Esophagus (tissue), 2 donors: ENCODE results near the gene CEACAM3. TPM values are rescaled to one million over a fixed set of nuclear protein-coding genes. Genes with fewer than 3 reads are reported as not detected.

Experiments used
- H3K27ac ChIP-seq, 2 donors: one replicate each; pipeline ENCODE4 v1.5.1; 2013; ENCODE audit warnings: low read depth in 2 of 2, mild to moderate bottlenecking in 2 of 2, inconsistent platforms in 1 of 2, low read length in 1 of 2, moderate library complexity in 1 of 2
- H3K27me3 ChIP-seq, 2 donors: one replicate each; pipeline ENCODE4 v1.6.1; 2013; ENCODE audit warnings: low read length in 2 of 2, control low read depth in 1 of 2, mild to moderate bottlenecking in 1 of 2; ENCODE audit not compliant: insufficient read depth in 2 of 2, control insufficient read depth in 1 of 2
- H3K36me3 ChIP-seq, 2 donors: one replicate each; pipeline ENCODE4 v1.6.1; 2013; ENCODE audit warnings: low read length in 1 of 2; ENCODE audit not compliant: control insufficient read depth in 2 of 2, insufficient read depth in 2 of 2
- H3K4me1 ChIP-seq, 2 donors: one replicate each; pipeline ENCODE4 v1.6.1; 2013; ENCODE audit warnings: low read length in 1 of 2; ENCODE audit not compliant: control insufficient read depth in 2 of 2, insufficient read depth in 2 of 2
- H3K4me3 ChIP-seq, 2 donors: one replicate each; pipeline ENCODE4 v1.5.1; 2013; ENCODE audit warnings: low read length in 2 of 2, mild to moderate bottlenecking in 2 of 2, low read depth in 1 of 2, moderate library complexity in 1 of 2
- H3K9me3 ChIP-seq, 2 donors: one replicate each; pipeline ENCODE4 v1.6.1; 2013; ENCODE audit warnings: mild to moderate bottlenecking in 2 of 2, low read depth in 1 of 2, low read length in 1 of 2, moderate library complexity in 1 of 2; ENCODE audit not compliant: control insufficient read depth in 2 of 2, insufficient read depth in 1 of 2
- WGBS, 2 donors: extraction: QIAGEN DNeasy Blood & Tissue Kit; methylation state at CpG; one replicate each; pipeline ENCODE4 v1.1.7; 2013; 5-methylcytosine and 5-hydroxymethylcytosine counted together
- polyA plus RNA-seq, 2 donors: library from polyadenylated mRNA; stranded (reverse); fragments of 200-250 nt; gene quantifications; one replicate each; pipeline ENCODE4 v1.2.3, GENCODE V29; 2013
- donor health status: healthy with polysubstance abuse.
- donor health status: Bipolar disorder and iron deficiency.

Gene CEACAM3
- polyA plus RNA-seq, 2 donors: 0.76 to 3.1 TPM

DNA sequence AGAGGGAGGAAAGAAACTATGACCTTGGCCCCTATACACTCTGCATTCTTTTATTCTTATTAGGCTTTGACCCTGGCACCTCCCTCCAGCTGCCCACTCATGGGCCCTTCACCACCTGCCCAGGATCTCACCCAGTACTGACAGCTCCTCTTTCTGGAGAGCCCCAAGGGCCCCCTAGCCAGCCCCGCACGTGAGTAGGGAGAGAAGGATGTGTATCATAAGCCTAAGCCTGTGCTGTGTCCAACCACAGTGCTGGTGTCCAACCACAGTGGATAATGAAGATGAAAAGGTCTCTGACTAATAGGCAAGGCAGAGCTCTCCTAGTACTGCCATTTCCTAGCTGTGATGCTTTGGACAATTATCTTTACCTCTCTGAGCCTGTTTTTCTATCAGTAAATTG, 52.7 kb downstream of the CEACAM3 start:
- WGBS, 2 donors: 76 to 80% methylated on average over 2 of the region's 2 CpGs
- Histone ChIP-seq H3K27ac (no peak overlapping the region), H3K27me3 (no peaks in the 10 kb centered on the region), H3K9me3 (peaks cover 0 to 6% of the 10 kb centered on the region in 2 donors), H3K4me3 (no peak overlapping the region), H3K4me1 (no peaks in the 10 kb centered on the region), H3K36me3 (no peaks in the 10 kb centered on the region)

GRCh38 chr19:41850381-41850780, 54.0 kb downstream of the CEACAM3 start:
- H3K27ac ChIP-seq: no peak overlapping the region
- H3K27me3 ChIP-seq: no peaks in the 10 kb centered on the region
- no peak overlapping the region for H3K4me3 ChIP-seq
- H3K36me3 ChIP-seq: no peaks in the 10 kb centered on the region
- H3K4me1 ChIP-seq: no peaks in the 10 kb centered on the region
- H3K9me3 ChIP-seq: no peaks in the 10 kb centered on the region
- WGBS, 2 donors: 63 to 74% methylated on average over 5 of the region's 5 CpGs

DNA sequence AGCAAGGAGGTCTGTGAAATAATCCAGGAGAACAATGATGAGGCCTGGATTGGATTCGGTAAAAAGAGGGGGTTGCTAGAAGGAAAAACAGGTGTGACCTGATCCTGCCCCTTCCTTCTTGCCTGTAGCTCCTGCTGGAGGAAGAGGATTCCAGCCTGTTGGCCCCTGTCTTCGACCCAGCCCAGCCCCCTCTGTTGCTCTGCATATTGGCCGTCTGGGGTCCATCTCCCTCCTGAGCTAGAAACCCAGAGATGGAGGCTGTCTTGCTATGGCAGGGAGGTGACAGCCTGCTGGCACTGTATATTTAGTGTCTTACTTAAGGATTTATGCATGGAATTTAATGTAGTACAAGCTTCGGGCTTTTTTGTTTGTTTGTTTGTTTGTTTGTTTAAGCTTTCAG, 55.1 kb downstream of the CEACAM3 start:
- 26 to 33% methylated on average over 4 of the region's 4 CpGs for WGBS, 2 donors
- no peaks in the 10 kb centered on the region for H3K36me3 ChIP-seq

DNA sequence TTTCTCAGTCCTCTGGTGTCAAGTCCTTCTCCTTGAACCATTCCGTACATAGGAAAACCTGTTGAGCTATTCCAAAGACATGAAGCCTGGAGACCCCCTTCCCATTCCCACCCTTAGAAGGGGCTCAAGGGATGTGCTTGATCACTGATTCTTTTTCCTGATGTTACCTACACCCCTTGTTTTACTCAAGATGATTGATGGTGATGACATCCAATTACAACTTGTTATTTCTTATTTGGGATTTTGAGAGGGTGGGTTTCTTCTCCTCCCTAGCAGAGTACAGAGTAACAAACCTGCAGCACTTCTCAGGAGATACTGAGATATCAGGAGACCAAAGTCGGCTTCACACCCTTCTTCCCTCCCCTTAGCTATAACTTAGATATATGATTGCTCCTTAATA, 57.0 kb downstream of the CEACAM3 start:
- no peak overlapping the region for H3K27ac ChIP-seq
- H3K9me3 ChIP-seq: no peaks in the 10 kb centered on the region
- H3K36me3 ChIP-seq: no peaks in the 10 kb centered on the region
- H3K4me1 ChIP-seq: no peaks in the 10 kb centered on the region
- no peaks in the 10 kb centered on the region for H3K27me3 ChIP-seq
- no peak overlapping the region for H3K4me3 ChIP-seq
- WGBS, 2 donors: 43 to 65% methylated on average over 2 of the region's 2 CpGs

More for the DNA sequence above, 55.1 kb downstream of the CEACAM3 start:
- no peaks in the 10 kb centered on the region for H3K4me1 ChIP-seq
- H3K4me3 ChIP-seq: no peak overlapping the region
- H3K9me3 ChIP-seq: no peaks in the 10 kb centered on the region
- H3K27ac ChIP-seq: no peak overlapping the region
- H3K27me3 ChIP-seq: no peaks in the 10 kb centered on the region

DNA sequence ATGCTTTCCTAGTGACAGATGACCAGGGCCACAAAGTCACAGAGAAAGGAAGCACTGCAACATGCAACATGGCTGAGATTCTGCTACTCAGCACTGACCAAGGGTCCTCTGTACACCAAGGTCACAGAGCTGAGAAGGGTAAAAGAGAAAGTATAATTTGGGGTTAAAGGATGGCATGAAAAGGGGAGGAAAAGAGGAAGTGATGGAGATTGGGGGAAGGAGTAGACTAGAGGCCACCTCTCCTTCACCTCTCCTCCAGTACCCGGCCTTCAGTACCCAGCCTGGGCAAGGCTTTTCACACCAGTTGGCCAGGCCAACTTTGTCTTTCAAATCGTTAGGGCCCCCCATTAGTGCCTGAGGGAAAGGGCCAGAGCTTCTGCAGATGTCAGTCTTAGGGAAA, 57.4 kb downstream of the CEACAM3 start:
- no peaks in the 10 kb centered on the region for H3K27me3 ChIP-seq
- H3K4me1 ChIP-seq: no peaks in the 10 kb centered on the region
- WGBS, 2 donors: 50 to 67% methylated on average over 2 of the region's 2 CpGs
- no peaks in the 10 kb centered on the region for H3K36me3 ChIP-seq
- H3K27ac ChIP-seq: no peak overlapping the region
- H3K9me3 ChIP-seq: no peaks in the 10 kb centered on the region
- no peak overlapping the region for H3K4me3 ChIP-seq

GRCh38 chr19:41859213-41859617, 62.8 kb downstream of the CEACAM3 start:
- H3K27ac ChIP-seq: peak overlapping the region; percentile 63 to 89
- H3K27me3 ChIP-seq: no peaks in the 10 kb centered on the region
- peaks cover 6 to 21% of the 10 kb centered on the region in 2 donors for H3K36me3 ChIP-seq
- H3K4me1 ChIP-seq: peaks cover 12 to 14% of the 10 kb centered on the region in 2 donors
- H3K9me3 ChIP-seq: no peaks in the 10 kb centered on the region
- peak overlapping the region in 1 of 2 donors; percentile 86 for H3K4me3 ChIP-seq
- WGBS, 2 donors: 2 to 4% methylated on average over 8 of the region's 8 CpGs

- peaks cover 6 to 26% of the 10 kb centered on the region in 2 donors for H3K36me3 ChIP-seq
- WGBS, 2 donors: 0% methylated on average over 76 of the region's 76 CpGs
Measured at GRCh38 chr19:41859618-41860418, 63.4 kb downstream of the CEACAM3 start, which contains the start of gene RPS19. TSS of gene RPS19 (plus strand) at chr19:41860255. CDS start at chr19:41860775, 520 bp downstream.

GRCh38 chr19:41860419-41861115, 64.2 kb downstream of the CEACAM3 start:
- H3K9me3 ChIP-seq: no peaks in the 10 kb centered on the region
- H3K4me1 ChIP-seq: peaks cover 12 to 14% of the 10 kb centered on the region in 2 donors
- peak overlapping the region; percentile 89 to 97 for H3K27ac ChIP-seq
- no peaks in the 10 kb centered on the region for H3K27me3 ChIP-seq
- 1% methylated on average over 45 of the region's 45 CpGs for WGBS, 2 donors
- peaks cover 9 to 29% of the 10 kb centered on the region in 2 donors for H3K36me3 ChIP-seq
- H3K4me3 ChIP-seq: peak overlapping the region; percentile 86 to 98

More at GRCh38 chr19:41859618-41860418, 63.4 kb downstream of the CEACAM3 start, which contains the start of gene RPS19:
- H3K4me1 ChIP-seq: peaks cover 12 to 14% of the 10 kb centered on the region in 2 donors
- H3K27ac ChIP-seq: peak within 1 kb of the TSS; percentile 89 to 97
- no peaks in the 10 kb centered on the region for H3K27me3 ChIP-seq
- H3K9me3 ChIP-seq: no peaks in the 10 kb centered on the region
- peak within 1 kb of the TSS; percentile 86 to 98 for H3K4me3 ChIP-seq
